Measurements from ENCODE around the gene PRM3. TPM values are rescaled to one million over a fixed set of nuclear protein-coding genes. Genes with fewer than 3 reads are reported as not detected.

PRM3 gene
- polyA plus RNA-seq, 1 experiment: not detected

- H3K4me3 ChIP-seq (ENCODE audit: low read depth, low read length): no peak overlapping the region
- peaks cover 2% of the 10 kb centered on the region; the same call in 1 of the 2 replicates for H3K27me3 ChIP-seq (ENCODE audit: control insufficient read depth, insufficient read depth, low read length)
- no peaks in the 10 kb centered on the region for H3K36me3 ChIP-seq (ENCODE audit: control insufficient read depth, insufficient read depth, low read length)
- ChIA-PET CTCF (no interaction called here), POLR2A (no interaction called here)
- TF ChIP-seq CTCF (IDR thresholded peaks at IDR 0.05; ENCODE audit: insufficient read depth, low read depth, low read length): no peak
- DNase-seq (ENCODE audit: low read depth): no peak
Observed at GRCh38 chr16:11274964-11275363, 1.5 kb upstream of the PRM3 start.

- Histone ChIP-seq H3K27me3 (ENCODE audit: control insufficient read depth, insufficient read depth, low read length) (peaks cover 2% of the 10 kb centered on the region; the same call in 1 of the 2 replicates), H3K36me3 (ENCODE audit: control insufficient read depth, insufficient read depth, low read length) (no peaks in the 10 kb centered on the region), H3K4me3 (ENCODE audit: low read depth, low read length) (no peak overlapping the region)
- ChIA-PET CTCF (interaction anchor here (0.9 to 1.8 kb wide), 3 partner anchors 15 to 310 kb away, joined by 3 to 7 read pairs (median 3); no protein-coding TSS in a partner anchor), POLR2A (no interaction called here)
- no peak for DNase-seq (ENCODE audit: low read depth)
- TF ChIP-seq CTCF (IDR thresholded peaks at IDR 0.05; ENCODE audit: insufficient read depth, low read depth, low read length): no peak
Observed at GRCh38 chr16:11273721-11274324, 394 bp upstream of the PRM3 start.

- TF ChIP-seq CTCF (IDR thresholded peaks at IDR 0.05; ENCODE audit: insufficient read depth, low read depth, low read length): no peak
- Histone ChIP-seq H3K4me3 (ENCODE audit: low read depth, low read length) (no peak overlapping the region), H3K27me3 (ENCODE audit: control insufficient read depth, insufficient read depth, low read length) (no peaks in the 10 kb centered on the region), H3K36me3 (ENCODE audit: control insufficient read depth, insufficient read depth, low read length) (no peaks in the 10 kb centered on the region)
- DNase-seq (ENCODE audit: low read depth): no peak
- ChIA-PET CTCF (interaction anchor here (0.9 to 1.1 kb wide), 2 partner anchors 9 to 16 kb away, joined by 3 to 5 read pairs; partner anchors contain the start of gene SOCS1), POLR2A (no interaction called here)
Observed at GRCh38 chr16:11272484-11272883, 945 bp downstream of the PRM3 start.

- TF ChIP-seq CTCF (IDR thresholded peaks at IDR 0.05; ENCODE audit: insufficient read depth, low read depth, low read length): no peak
- ChIA-PET CTCF (interaction anchor here (0.6 to 1.7 kb wide), 3 partner anchors 15 to 27 kb away, joined by 4 to 8 read pairs (median 5); partner anchors contain the start of gene SOCS1), POLR2A (no interaction called here)
- DNase-seq (ENCODE audit: low read depth): no peak
- Histone ChIP-seq H3K36me3 (ENCODE audit: control insufficient read depth, insufficient read depth, low read length) (no peaks in the 10 kb centered on the region), H3K4me3 (ENCODE audit: low read depth, low read length) (no peak overlapping the region), H3K27me3 (ENCODE audit: control insufficient read depth, insufficient read depth, low read length) (no peaks in the 10 kb centered on the region)
Observed at GRCh38 chr16:11271610-11272009, 1.8 kb downstream of the PRM3 start.

GRCh38 chr16:11270602-11271162 is 2.7 kb downstream of the PRM3 start:
- H3K27me3 ChIP-seq (ENCODE audit: control insufficient read depth, insufficient read depth, low read length): no peaks in the 10 kb centered on the region
- no peak overlapping the region for H3K4me3 ChIP-seq (ENCODE audit: low read depth, low read length)
- ChIA-PET POLR2A (no interaction called here), CTCF (interaction anchor here (0.6 to 1.7 kb wide), 2 partner anchors 14 to 28 kb away, joined by 4 to 8 read pairs; partner anchors contain the start of gene SOCS1)
- no peak for DNase-seq (ENCODE audit: low read depth)
- H3K36me3 ChIP-seq (ENCODE audit: control insufficient read depth, insufficient read depth, low read length): no peaks in the 10 kb centered on the region
- no peak for TF ChIP-seq CTCF (IDR thresholded peaks at IDR 0.05; ENCODE audit: insufficient read depth, low read depth, low read length)
